Right lobe of liver (tissue), 6 donors: ENCODE data around the gene RRP15. TPM values are rescaled to one million over a fixed set of nuclear protein-coding genes. Genes with fewer than 3 reads are reported as not detected.

ENCODE experiments used
- ATAC-seq, 4 donors: fragments of 200-7000 bp; cut with Tn5 transposase; one replicate each; pipeline ENCODE4 v1.9.1; 2020; ENCODE audit warnings: mild to moderate bottlenecking in 4 of 4, moderate library complexity in 4 of 4
- DNase-seq, 3 donors: peaks; one replicate each; pipeline ENCODE4 v3.0.0-alpha.2; 2020
- H3K27ac ChIP-seq, 3 donors: fragments of 200-600 bp; one replicate each; pipeline ENCODE4 v1.8.0; 2022
- H3K27me3 ChIP-seq, 2 donors: fragments of 200-600 bp; one replicate each; pipeline ENCODE4 v1.8.0; 2022
- H3K36me3 ChIP-seq, 4 donors: fragments of 200-600 bp; sonication (generic) in 1 of 4; one replicate each; pipeline versions ENCODE4 v1.5.1 to v1.8.0; 2017 to 2022; ENCODE audit warnings: control low read depth in 1 of 4
- H3K4me1 ChIP-seq, 4 donors: fragments of 200-600 bp; sonication (generic) in 1 of 4; one replicate each; pipeline versions ENCODE4 v1.5.1 to v1.8.0; 2017 to 2022; ENCODE audit warnings: control low read depth in 1 of 4
- H3K4me3 ChIP-seq, 3 donors: fragments of 200-600 bp; one replicate each; pipeline ENCODE4 v1.8.0; 2022
- H3K9me3 ChIP-seq, 4 donors: fragments of 200-600 bp; sonication (generic) in 1 of 4; one replicate each; pipeline versions ENCODE4 v1.5.1 to v1.8.0; 2017 to 2022; ENCODE audit warnings: control low read depth in 1 of 4
- POLR2A ChIP-seq: fragments of 450-650 bp; IDR thresholded peaks from one replicate; pipeline ENCODE4 v1.6.1; 2017; ENCODE audit warnings: antibody characterized with exemption, mild to moderate bottlenecking
- WGBS: methylation state at CpG from one replicate; pipeline ENCODE4 v1.1.6; 2018; ENCODE audit warnings: low coverage, low lambda C conversion rate; ENCODE audit not compliant: insufficient coverage; ENCODE audit errors: missing lambda C conversion rate; 5-methylcytosine and 5-hydroxymethylcytosine counted together
- intact Hi-C, 2 donors: fragments of 100-400 bp; cut with DNase I; formaldehyde crosslinking; loops; one replicate each; pipeline versions ENCODE4 v1.11.2 to v1.14.1; 2022
- total RNA-seq, 6 experiments: library from RNA; depleted of rRNA in 2 of 6; stranded (reverse); fragments of >200 nt in 2 of 6; fragmentation: NEBNext Ultra II Directional in 3 of 6; extraction: Animal tissue kit (Norgen Biotek cat#: 25700) in 3 of 6; gene quantifications; one replicate each; pipeline versions ENCODE4 v1.1.0 to v1.2.4, GENCODE V29; 2016 to 2023
- TF ChIP-seq, protein P1 (sequence below), 4 donors: fragments of 200-600 bp in 3 of 4; fragments of 450-650 bp in 1 of 4; IDR thresholded peaks; one replicate each; pipeline versions ENCODE4 v1.5.1 to v1.8.0; 2016 to 2022; ENCODE audit warnings: antibody characterized with exemption in 4 of 4, mild to moderate bottlenecking in 2 of 4
- donor health status: DM: no; HTN: yes; CAD: no.
- donor health status: DM: no; HTN: no; CAD: no.
- donor health status: DM: no; HTN: no; CAD: no.
- donor health status: DM: no; HTN: yes; CAD: no.
- donor health status: DM: no; HTN: yes; CAD: no.

Gene RRP15
- total RNA-seq, 6 experiments from 2014 or later: 2.6 to 10.0 (median 5.4) TPM

DNA sequence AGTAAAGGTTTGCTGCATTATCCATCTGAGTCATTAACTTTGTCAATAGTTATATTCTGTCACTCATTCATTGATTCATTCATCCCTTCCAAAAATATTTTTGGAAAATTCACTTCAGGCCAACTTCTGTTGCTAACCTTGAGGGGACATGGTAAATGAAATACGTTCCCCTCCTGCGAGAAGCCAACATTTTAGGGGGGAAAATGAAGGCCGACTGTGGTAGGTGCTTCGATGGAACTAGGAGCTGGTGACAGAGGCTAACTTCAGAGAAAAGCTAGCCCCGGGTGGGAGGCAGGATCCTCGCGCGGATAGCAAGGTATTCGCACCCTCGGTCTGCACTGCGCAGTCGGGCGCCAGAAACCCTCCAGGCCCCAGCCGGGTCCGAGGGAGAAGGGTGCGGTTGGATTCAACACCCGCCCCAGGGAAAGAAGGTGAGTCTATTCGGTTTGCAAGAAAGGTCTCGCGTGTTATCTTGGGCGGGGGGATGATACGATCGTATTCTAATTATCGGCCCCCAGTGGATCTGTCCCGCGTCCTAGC lies 646 bp upstream of the RRP15 start:
- Histone ChIP-seq H3K27ac (peak overlapping the region; percentile 23 to 55 (median 35)), H3K36me3 (no peaks in the 10 kb centered on the region), H3K9me3 (no peaks in the 10 kb centered on the region), H3K4me3 (peak overlapping the region; percentile 68 to 89 (median 82)), H3K27me3 (no peaks in the 10 kb centered on the region), H3K4me1 (peaks cover 0 to 10% (median 0%) of the 10 kb centered on the region in 4 donors)
- TF ChIP-seq POLR2A: no peak
- TF ChIP-seq, protein P1, sequence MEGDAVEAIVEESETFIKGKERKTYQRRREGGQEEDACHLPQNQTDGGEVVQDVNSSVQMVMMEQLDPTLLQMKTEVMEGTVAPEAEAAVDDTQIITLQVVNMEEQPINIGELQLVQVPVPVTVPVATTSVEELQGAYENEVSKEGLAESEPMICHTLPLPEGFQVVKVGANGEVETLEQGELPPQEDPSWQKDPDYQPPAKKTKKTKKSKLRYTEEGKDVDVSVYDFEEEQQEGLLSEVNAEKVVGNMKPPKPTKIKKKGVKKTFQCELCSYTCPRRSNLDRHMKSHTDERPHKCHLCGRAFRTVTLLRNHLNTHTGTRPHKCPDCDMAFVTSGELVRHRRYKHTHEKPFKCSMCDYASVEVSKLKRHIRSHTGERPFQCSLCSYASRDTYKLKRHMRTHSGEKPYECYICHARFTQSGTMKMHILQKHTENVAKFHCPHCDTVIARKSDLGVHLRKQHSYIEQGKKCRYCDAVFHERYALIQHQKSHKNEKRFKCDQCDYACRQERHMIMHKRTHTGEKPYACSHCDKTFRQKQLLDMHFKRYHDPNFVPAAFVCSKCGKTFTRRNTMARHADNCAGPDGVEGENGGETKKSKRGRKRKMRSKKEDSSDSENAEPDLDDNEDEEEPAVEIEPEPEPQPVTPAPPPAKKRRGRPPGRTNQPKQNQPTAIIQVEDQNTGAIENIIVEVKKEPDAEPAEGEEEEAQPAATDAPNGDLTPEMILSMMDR (IDR thresholded peaks at IDR 0.05): no peak
- intact Hi-C loops: no loop called here
- WGBS: 18% methylated on average over 13 of the region's 26 CpGs
- DNase-seq (peak in 1 of 3 donors; percentile 56), ATAC-seq (peak in 3 of 4 donors; percentile 28 to 47 (median 31))

GRCh38 chr1:218292515-218292914 lies 7.4 kb downstream of the RRP15 start:
- no peaks in the 10 kb centered on the region for H3K9me3 ChIP-seq
- no peak overlapping the region for H3K4me3 ChIP-seq
- intact Hi-C loops: no loop called here
- no peaks in the 10 kb centered on the region for H3K36me3 ChIP-seq
- no peak for TF ChIP-seq POLR2A
- TF ChIP-seq, protein P1 (IDR thresholded peaks at IDR 0.05): no peak
- H3K27me3 ChIP-seq: no peaks in the 10 kb centered on the region
- no peaks in the 10 kb centered on the region for H3K4me1 ChIP-seq
- ATAC-seq: no peak
- DNase-seq: no peak
- H3K27ac ChIP-seq: no peak overlapping the region
- WGBS: 73% methylated on average over 2 of the region's 3 CpGs

- H3K4me1 ChIP-seq: no peaks in the 10 kb centered on the region
- H3K27me3 ChIP-seq: no peaks in the 10 kb centered on the region
- H3K27ac ChIP-seq: no peak overlapping the region
- WGBS: 100% methylated on average over 1 of the region's 3 CpGs
- H3K9me3 ChIP-seq: no peaks in the 10 kb centered on the region
- H3K4me3 ChIP-seq: no peak overlapping the region
- H3K36me3 ChIP-seq: no peaks in the 10 kb centered on the region
- TF ChIP-seq, protein P1 (IDR thresholded peaks at IDR 0.05): no peak
- TF ChIP-seq POLR2A: no peak
- DNase-seq (no peak), ATAC-seq (no peak)
- intact Hi-C loops: no loop called here
Measured at GRCh38 chr1:218294546-218294945, 9.5 kb downstream of the RRP15 start.

DNA sequence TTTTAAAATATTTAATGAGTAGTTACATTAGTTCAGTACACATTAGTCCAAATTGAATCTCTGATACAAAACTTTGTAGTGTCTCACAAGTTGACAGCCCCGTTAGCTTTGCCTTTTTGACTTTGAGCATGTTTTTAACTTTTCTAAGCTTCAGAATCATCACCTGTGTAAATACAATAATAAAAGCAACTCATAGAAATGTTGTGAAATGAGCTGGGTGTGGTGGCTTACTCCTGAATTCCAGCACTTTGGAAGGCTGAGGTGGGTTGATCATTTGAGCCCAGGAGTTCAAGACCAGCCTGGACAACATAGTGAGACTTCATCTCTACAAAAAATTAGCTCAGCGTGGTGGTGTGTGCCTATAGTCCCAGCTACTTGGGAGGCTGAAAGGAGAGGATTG lies 11.1 kb downstream of the RRP15 start:
- DNase-seq (no peak), ATAC-seq (no peak)
- H3K27ac ChIP-seq: no peak overlapping the region
- no peaks in the 10 kb centered on the region for H3K9me3 ChIP-seq
- 96% methylated on average over 2 of the region's 2 CpGs for WGBS
- no peaks in the 10 kb centered on the region for H3K36me3 ChIP-seq
- H3K4me1 ChIP-seq: no peaks in the 10 kb centered on the region
- no peak for TF ChIP-seq POLR2A
- TF ChIP-seq, protein P1 (IDR thresholded peaks at IDR 0.05): no peak
- H3K4me3 ChIP-seq: no peak overlapping the region
- H3K27me3 ChIP-seq: no peaks in the 10 kb centered on the region
- intact Hi-C loops: no loop called here

DNA sequence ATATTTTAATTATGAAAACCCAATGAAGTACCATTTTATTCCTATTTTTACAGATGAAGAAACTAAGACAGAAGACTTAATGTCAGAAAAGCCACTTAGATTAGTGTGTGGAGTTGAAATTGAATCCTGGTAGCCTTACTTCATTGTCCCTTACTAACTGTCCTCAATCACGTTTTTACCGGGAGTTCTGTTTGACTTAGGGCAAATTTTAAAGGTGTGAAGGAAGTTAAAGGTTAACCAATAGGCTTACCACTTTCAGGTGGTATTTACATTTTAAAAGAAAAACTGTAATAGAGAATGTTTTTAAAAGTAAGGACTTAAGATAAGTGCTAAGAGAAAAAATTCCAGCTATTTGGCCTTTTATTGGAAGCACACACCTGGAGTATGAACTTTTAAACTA lies 12.4 kb downstream of the RRP15 start:
- Histone ChIP-seq H3K27me3 (no peaks in the 10 kb centered on the region), H3K27ac (no peak overlapping the region), H3K36me3 (no peaks in the 10 kb centered on the region), H3K4me3 (no peak overlapping the region), H3K9me3 (no peaks in the 10 kb centered on the region), H3K4me1 (no peaks in the 10 kb centered on the region)
- ATAC-seq: no peak
- TF ChIP-seq POLR2A: no peak
- TF ChIP-seq, protein P1 (IDR thresholded peaks at IDR 0.05): no peak
- WGBS: 35% methylated on average over 2 of the region's 2 CpGs
- DNase-seq: no peak
- intact Hi-C loops: no loop called here
